GM23338 (cell line): ENCODE measurements around the gene ANKS1B. TPM values are rescaled to one million over a fixed set of nuclear protein-coding genes. Genes with fewer than 3 reads are reported as not detected.
A peak's percentile ranks its signal among the peaks of the same experiment; 100 is the strongest.

Experiments used
- ATAC-seq: fragments of 200-7000 bp; cut with Tn5 transposase; 3 replicates; pipeline ENCODE4 v1.9.1; 2020
- DNase-seq: peaks from one replicate; pipeline ENCODE4 v3.0.0-alpha.2; 2015; ENCODE audit warnings: low spot score
- H2AFZ ChIP-seq: fragments of 200-600 bp; sonication (generic); 2 replicates; pipeline ENCODE4 v1.8.0; 2016; ENCODE audit warnings: antibody characterized with exemption, mild to moderate bottlenecking, moderate library complexity
- H3F3A ChIP-seq: fragments of 200-600 bp; sonication (generic); replicated peaks from 2 replicates; pipeline ENCODE4 v1.8.0; 2017; ENCODE audit warnings: antibody characterized with exemption, mixed run types, low read depth
- H3K27ac ChIP-seq: fragments of 200-600 bp; sonication (generic); 2 replicates; pipeline ENCODE4 v1.6.1; 2016; ENCODE audit warnings: low read depth
- H3K27me3 ChIP-seq: fragments of 200-600 bp; sonication (generic); 2 replicates; pipeline ENCODE4 v1.8.0; 2016; ENCODE audit warnings: mild to moderate bottlenecking, mixed run types, moderate library complexity; ENCODE audit not compliant: insufficient read depth
- H3K36me3 ChIP-seq: fragments of 200-600 bp; sonication (generic); 2 replicates; pipeline ENCODE4 v1.8.0; 2016; ENCODE audit warnings: mild to moderate bottlenecking; ENCODE audit not compliant: insufficient read depth
- H3K4me1 ChIP-seq: fragments of 200-600 bp; sonication (generic); 2 replicates; pipeline ENCODE4 v1.8.0; 2016; ENCODE audit warnings: mild to moderate bottlenecking, moderate library complexity; ENCODE audit not compliant: insufficient read depth
- H3K4me2 ChIP-seq: fragments of 200-600 bp; sonication (generic); 2 replicates; pipeline ENCODE4 v1.7.1; 2017; ENCODE audit warnings: mixed run types
- H3K4me3 ChIP-seq: fragments of 200-600 bp; sonication (generic); 2 replicates; pipeline ENCODE4 v1.6.1; 2016; ENCODE audit warnings: mixed run types
- H3K79me2 ChIP-seq: fragments of 200-600 bp; sonication (generic); replicated peaks from 2 replicates; pipeline ENCODE4 v1.8.0; 2017; ENCODE audit warnings: mild to moderate bottlenecking; ENCODE audit not compliant: insufficient read depth
- H3K9me2 ChIP-seq: fragments of 200-600 bp; sonication (generic); 2 replicates; pipeline ENCODE4 v1.8.0; 2017; ENCODE audit not compliant: insufficient read depth
- H4K20me1 ChIP-seq: fragments of 200-600 bp; sonication (generic); replicated peaks from 2 replicates; pipeline ENCODE4 v1.8.0; 2017; ENCODE audit warnings: mild to moderate bottlenecking; ENCODE audit not compliant: insufficient read depth
- H3K27ac Mint-ChIP-seq: 2 replicates; pipeline ENCODE4 v1.8.0; 2020; ENCODE audit warnings: inconsistent platforms, mild to moderate bottlenecking, moderate library complexity, mixed read lengths
- H3K27me3 Mint-ChIP-seq: 3 replicates; pipeline ENCODE4 v1.8.0; 2022; ENCODE audit warnings: low read depth, mild to moderate bottlenecking, moderate library complexity, mixed read lengths, inconsistent platforms; ENCODE audit not compliant: insufficient read depth, poor library complexity
- H3K36me3 Mint-ChIP-seq: 3 replicates; pipeline ENCODE4 v1.8.0; 2021; ENCODE audit warnings: low read depth, mild to moderate bottlenecking, inconsistent platforms, moderate library complexity, mixed read lengths
- H3K4me1 Mint-ChIP-seq: 3 replicates; pipeline ENCODE4 v1.8.0; 2020; ENCODE audit warnings: mild to moderate bottlenecking, inconsistent platforms, mixed read lengths
- H3K4me3 Mint-ChIP-seq: 3 replicates; pipeline ENCODE4 v1.8.0; 2021; ENCODE audit warnings: moderate library complexity, mild to moderate bottlenecking, inconsistent platforms, mixed read lengths
- H3K9me3 Mint-ChIP-seq: 3 replicates; pipeline ENCODE4 v1.8.0; 2020; ENCODE audit warnings: moderate library complexity, mild to moderate bottlenecking, inconsistent platforms, mixed read lengths
- CTCF ChIP-seq, 2 experiments: fragments of 200-600 bp in 1 of 2; sonication (generic) in 1 of 2; conservative IDR thresholded peaks; 2 replicates each; pipeline versions ENCODE4 v1.5.1 to v1.6.1; 2016 to 2017; ENCODE audit warnings: antibody characterized with exemption in 2 of 2, low read depth in 2 of 2, mild to moderate bottlenecking in 2 of 2, moderate library complexity in 1 of 2
- ETS1 ChIP-seq: IDR thresholded peaks from 2 replicates; pipeline ENCODE4 v1.6.1; 2016; ENCODE audit warnings: antibody characterized with exemption
- JUNB ChIP-seq: IDR thresholded peaks from one replicate; pipeline ENCODE4 v1.6.1; 2016; ENCODE audit warnings: antibody characterized with exemption; ENCODE audit not compliant: unreplicated experiment
- NANOG ChIP-seq: IDR thresholded peaks from 2 replicates; pipeline ENCODE4 v1.6.1; 2016; ENCODE audit warnings: antibody characterized with exemption, borderline replicate concordance
- REST ChIP-seq: IDR thresholded peaks from one replicate; pipeline ENCODE4 v1.6.1; 2018; ENCODE audit warnings: antibody characterized with exemption; ENCODE audit not compliant: unreplicated experiment
- STAT1 ChIP-seq: IDR thresholded peaks from one replicate; pipeline ENCODE4 v1.6.1; 2016; ENCODE audit warnings: antibody characterized with exemption; ENCODE audit not compliant: unreplicated experiment
- ZNF114 ChIP-seq: fragments of 250-450 bp; sonication (Bioruptor Pico); IDR thresholded peaks from 2 replicates; pipeline ENCODE4 v1.5.0; 2020; ENCODE audit warnings: mild to moderate bottlenecking, moderate library complexity
- ZNF462 ChIP-seq: fragments of 250-450 bp; sonication (Bioruptor Pico); IDR thresholded peaks from 2 replicates; pipeline ENCODE4 v1.5.0; 2020; ENCODE audit warnings: mild to moderate bottlenecking, moderate library complexity
- polyA plus RNA-seq: library from polyadenylated mRNA; unstranded; fragments of >200 nt; fragmentation: Nextera tagmentation; extraction: Ambion mirVana; gene quantifications from 2 replicates; pipeline ENCODE4 v1.2.1, GENCODE V29; 2016
- total RNA-seq: library from RNA; depleted of rRNA; stranded (reverse); fragments of >200 nt; shearing (Covaris generic); gene quantifications from 2 replicates; pipeline ENCODE4 v1.2.3, GENCODE V29; 2014

Gene ANKS1B
- total and polyA plus RNA-seq, 2 experiments from 2014 or later = 4.3 to 5.8 TPM

GRCh38 chr12:98823012-98823411, 1161.7 kb downstream of the ANKS1B start (continued):
- TF ChIP-seq ETS1 (no peak), ZNF114 (CRISPR knock-in tag) (no peak), STAT1 (no peak), CTCF (conservative IDR thresholded peaks at IDR 0.05; ENCODE audit: low read depth in 2 of 2) (no peak)

- Histone ChIP-seq H3K27ac (peak overlapping the region; percentile 20; the same call in 1 of the 2 replicates), H3K79me2 (no peaks in the 10 kb centered on the region), H3K4me3 (no peak overlapping the region), H3K9me2 (no peaks in the 10 kb centered on the region), H3K4me2 (no peak overlapping the region), H3F3A (no peaks in the 10 kb centered on the region), H4K20me1 (no peaks in the 10 kb centered on the region), H3K36me3 (no peaks in the 10 kb centered on the region), H3K4me1 (peaks cover 15% of the 10 kb centered on the region; the same call in 1 of the 2 replicates), H2AFZ (no peak overlapping the region), H3K27me3 (no peaks in the 10 kb centered on the region)
- Mint-ChIP-seq H3K27ac (no peak overlapping the region), H3K4me1 (peaks cover 50% of the 10 kb centered on the region), H3K36me3 (no peaks in the 10 kb centered on the region), H3K9me3 (no peaks in the 10 kb centered on the region), H3K4me3 (no peak overlapping the region), H3K27me3 (no peaks in the 10 kb centered on the region)
- TF ChIP-seq REST = no peak
- no peak for TF ChIP-seq NANOG
- DNase-seq (no peak), ATAC-seq (no peak)
These were observed 1162.9 kb downstream of the ANKS1B start for GRCh38 chr12:98821866-98822265.

- H3K4me3 Mint-ChIP-seq = no peak overlapping the region
- Histone ChIP-seq H3K36me3 (no peaks in the 10 kb centered on the region), H3K4me2 (no peak overlapping the region), H3K4me3 (no peak overlapping the region), H4K20me1 (no peaks in the 10 kb centered on the region), H3K27ac (0 out of 2 replicates have a peak overlapping the region, but pooled peaks have one; percentile 20), H3K9me2 (no peaks in the 10 kb centered on the region), H2AFZ (no peak overlapping the region), H3K27me3 (no peaks in the 10 kb centered on the region), H3K4me1 (peaks cover 15% of the 10 kb centered on the region; the same call in 1 of the 2 replicates), H3K79me2 (no peaks in the 10 kb centered on the region), H3F3A (no peaks in the 10 kb centered on the region)
- no peaks in the 10 kb centered on the region for H3K9me3 Mint-ChIP-seq
- H3K27me3 Mint-ChIP-seq = no peaks in the 10 kb centered on the region
- no peaks in the 10 kb centered on the region for H3K36me3 Mint-ChIP-seq
- peak overlapping the region; percentile 58; the same call in 1 of the 2 replicates for H3K27ac Mint-ChIP-seq
- peak; percentile 90 for ATAC-seq
- TF ChIP-seq ZNF462 (peak; percentile 38; the same call in 1 of the 2 replicates), JUNB (no peak)
- H3K4me1 Mint-ChIP-seq = peaks cover 50% of the 10 kb centered on the region
- DNase-seq = peak; percentile 56
These were observed 1163.5 kb downstream of the ANKS1B start for GRCh38 chr12:98821232-98821631.
